NCI-H69 (cell line): ENCODE measurements around the gene RELN.

ENCODE experiments used
- DNase-seq: peaks from one replicate; lab custom pipeline; 2025; lab: John Stamatoyannopoulos, UW

The RELN gene

GRCh38 chr7:103474956-103475355 lies 514.5 kb downstream of the RELN start:
- DNase-seq: no peak

DNA sequence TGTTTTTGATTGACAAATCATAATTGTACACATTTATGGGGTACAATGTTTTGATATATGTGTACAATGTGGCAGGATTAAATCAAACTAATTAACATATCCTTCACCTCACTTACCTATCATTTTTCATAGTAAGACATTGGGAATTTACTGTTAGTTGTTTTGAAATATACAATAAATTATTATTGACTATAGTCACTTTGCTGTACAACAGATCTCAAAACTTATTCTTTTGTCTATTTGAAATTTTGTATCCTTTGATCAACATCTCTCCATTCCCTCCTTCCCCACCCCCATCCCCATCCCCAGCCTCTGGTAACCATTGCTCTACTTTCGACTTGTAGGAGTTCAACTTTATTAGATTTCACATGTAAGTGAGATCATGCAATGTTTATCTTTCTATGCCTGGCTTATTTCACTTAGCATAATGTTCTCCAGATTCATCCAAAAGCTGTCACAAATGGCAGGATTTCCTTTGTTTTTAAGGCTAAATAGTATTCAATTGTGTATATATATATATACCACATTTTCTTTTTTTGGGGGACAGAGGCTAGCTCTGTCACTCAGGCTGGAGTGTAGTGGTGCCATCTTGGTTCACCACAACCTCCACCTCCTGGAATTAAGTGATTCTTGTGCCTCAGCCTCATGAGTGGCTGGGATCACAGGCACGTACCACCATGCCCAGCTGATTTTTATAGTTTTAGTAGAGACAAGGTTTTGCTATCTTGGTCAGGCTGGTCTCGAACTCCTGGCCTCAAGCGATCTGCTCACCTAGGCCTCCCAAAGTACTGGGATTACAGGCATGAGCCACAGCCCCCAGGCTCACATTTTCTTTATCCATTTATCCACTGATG lies 520.1 kb downstream of the RELN start:
- no peak for DNase-seq

- DNase-seq: no peak
Observed at GRCh38 chr7:103466814-103467213, 522.6 kb downstream of the RELN start.

DNA sequence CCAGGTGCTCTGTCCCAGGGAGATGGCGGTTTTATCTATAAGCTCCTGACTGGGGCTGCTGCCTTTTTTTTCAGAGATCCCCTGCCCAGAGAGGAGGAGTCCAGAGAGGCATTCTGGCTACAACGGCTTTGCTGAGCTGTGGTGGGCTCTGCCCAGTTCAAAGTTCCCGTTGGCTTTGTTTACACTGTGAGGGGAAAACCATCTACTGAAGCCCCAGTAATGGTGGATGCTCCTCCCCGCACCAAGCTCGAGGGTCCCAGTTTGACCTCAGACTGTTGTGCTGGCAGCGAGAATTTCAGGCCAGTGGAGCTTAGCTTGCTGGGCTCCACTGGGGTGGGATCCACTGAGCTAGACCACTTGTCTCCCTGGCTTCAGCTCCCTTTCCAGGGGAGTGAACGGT lies 527.1 kb downstream of the RELN start:
- DNase-seq: no peak

DNA sequence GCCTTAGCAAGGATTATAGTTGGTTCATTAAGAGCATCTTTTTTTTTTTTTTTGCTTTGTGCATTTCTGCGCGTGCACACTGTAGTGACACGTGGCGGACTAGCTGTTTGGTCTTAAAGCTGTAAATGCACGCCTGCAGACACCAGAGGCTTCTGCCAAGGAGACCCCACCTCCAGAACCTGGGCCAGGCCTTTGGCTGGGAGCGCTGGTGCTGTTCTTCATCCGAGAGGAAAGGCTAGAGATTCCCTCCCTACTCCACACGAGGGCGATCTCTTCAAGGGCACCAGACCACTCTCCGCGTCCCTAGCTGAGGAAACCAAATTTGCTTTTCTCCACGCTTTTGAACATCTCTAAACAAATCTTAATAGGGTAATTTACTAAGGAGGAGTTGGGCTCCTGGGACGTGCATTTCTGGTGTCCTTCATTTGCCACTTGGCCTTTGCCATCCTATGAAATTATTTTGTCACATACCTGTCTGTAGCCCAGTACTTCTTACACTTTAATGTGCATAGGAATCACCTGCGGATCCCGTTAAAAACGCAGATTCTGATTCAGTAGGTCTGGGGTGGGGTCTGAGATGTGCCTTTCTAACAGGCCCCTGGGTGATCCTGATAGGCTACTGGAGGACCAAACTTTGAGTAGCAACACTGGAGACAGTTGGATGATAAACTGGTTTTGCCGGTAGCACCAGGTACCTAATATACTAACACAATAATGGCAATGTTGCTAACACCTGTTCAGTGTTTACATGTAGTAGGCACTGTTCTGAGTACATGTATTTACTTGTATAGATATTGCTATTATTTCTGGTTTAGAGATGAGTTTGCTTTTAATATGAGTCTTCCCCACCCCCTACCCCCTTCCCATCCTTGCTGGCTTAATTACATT lies 542.1 kb downstream of the RELN start:
- peak; percentile 87 for DNase-seq

GRCh38 chr7:103446049-103446520 lies 543.4 kb downstream of the RELN start, which contains the start of gene SLC26A5:
SLC26A5 (minus strand) TSS chr7:103446207; CDS start chr7:103421514, 24,693 bp downstream.
- peak; percentile 88 for DNase-seq

GRCh38 chr7:103445228-103446048 lies 544.0 kb downstream of the RELN start:
- peak; percentile 69 for DNase-seq

- DNase-seq: no peak
Observed at GRCh38 chr7:103439661-103440060, 549.8 kb downstream of the RELN start.

- no peak for DNase-seq
Observed at GRCh38 chr7:103437623-103438022, 551.8 kb downstream of the RELN start.

- DNase-seq: no peak
Observed at GRCh38 chr7:103432712-103433111, 556.7 kb downstream of the RELN start.

GRCh38 chr7:103425177-103425576 lies 564.3 kb downstream of the RELN start:
- no peak for DNase-seq

DNA sequence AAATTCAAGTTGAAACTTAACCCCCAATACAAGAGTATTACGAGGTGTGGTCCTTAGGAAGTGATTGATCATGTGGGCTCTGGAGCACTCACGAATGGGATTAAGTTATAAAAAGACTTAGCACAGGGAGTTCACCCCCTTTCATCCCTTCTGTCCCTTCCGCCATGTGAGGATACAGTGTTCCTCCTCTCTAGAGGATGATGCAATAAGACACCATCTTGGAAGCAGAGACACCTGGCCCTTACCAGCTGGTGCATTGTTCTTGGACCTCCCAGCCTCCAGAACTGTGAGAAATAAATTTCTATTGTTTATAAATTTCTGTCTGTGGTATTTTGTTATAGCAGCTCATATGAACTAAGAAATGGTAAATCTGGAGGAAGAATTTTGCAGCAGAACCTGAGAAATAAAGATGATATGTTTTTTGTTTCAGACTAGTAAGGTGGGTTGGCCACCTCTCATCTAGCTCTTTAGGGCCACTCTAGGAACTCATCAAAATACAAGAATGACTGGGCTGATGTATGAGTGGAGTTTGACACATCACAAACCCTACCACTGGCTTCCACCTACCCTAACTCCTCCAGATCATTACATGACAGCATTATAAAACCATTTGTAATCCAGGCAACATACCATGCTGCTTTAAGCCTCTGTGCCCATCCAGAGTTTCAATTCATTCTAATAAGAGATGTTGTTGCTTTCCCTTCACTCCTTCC lies 565.8 kb downstream of the RELN start:
- no peak for DNase-seq
